SK-N-SH (cell line): ENCODE data around the gene YKT6. TPM values are rescaled to one million over a fixed set of nuclear protein-coding genes. Genes with fewer than 3 reads are reported as not detected.

Experiments used
- CTCF ChIA-PET: fragments of 300-600, 350-600 bp; formaldehyde crosslinking; extraction: SDS; loops from one replicate; lab custom pipeline; 2021; lab: Yijun Ruan, JAX
- POLR2A ChIA-PET: fragments of 350-600 bp; sonication (Branson Sonifier 250); formaldehyde crosslinking; extraction: SDS; loops from one replicate; lab custom pipeline; 2020; ENCODE audit warnings: antibody characterized with exemption, inconsistent platforms; lab: Yijun Ruan, JAX
- DNase-seq: peaks from one replicate; pipeline ENCODE4 v3.0.0; 2012
- H2AFZ ChIP-seq: fragments of 200-600 bp; sonication (generic); 2 replicates; pipeline ENCODE4 v1.8.1; 2016; ENCODE audit warnings: antibody characterized with exemption, mild to moderate bottlenecking, low read depth
- H3F3A ChIP-seq: fragments of 200-600 bp; sonication (generic); replicated peaks from 2 replicates; pipeline ENCODE3; 2016; ENCODE audit warnings: antibody characterized with exemption, mild to moderate bottlenecking; ENCODE audit not compliant: insufficient read depth
- H3K27ac ChIP-seq, 2 experiments: fragments of 200-500 bp in 1 of 2; fragments of 200-600 bp in 1 of 2; sonication (Bioruptor generic) in 1 of 2; sonication (generic), shearing (Covaris generic) in 1 of 2; 2 replicates each; pipeline versions ENCODE4 v1.5.1 to v1.6.1; 2014 to 2016; ENCODE audit warnings: low read depth in 2 of 2, inconsistent platforms in 1 of 2, low read length in 1 of 2, mild to moderate bottlenecking in 1 of 2, mixed read lengths in 1 of 2
- H3K27me3 ChIP-seq: fragments of 200-600 bp; sonication (generic), shearing (Covaris generic); 2 replicates; pipeline ENCODE4 v1.6.1; 2016; ENCODE audit warnings: mixed run types; ENCODE audit not compliant: insufficient read depth
- H3K36me3 ChIP-seq, 2 experiments: fragments of 200-500 bp in 1 of 2; fragments of 200-600 bp in 1 of 2; sonication (Bioruptor generic) in 1 of 2; sonication (generic) in 1 of 2; replicated peaks in 1 of 2; 2 replicates each; pipeline versions ENCODE3 to v1.5.1; 2014 to 2016; ENCODE audit warnings: low read length in 1 of 2, mild to moderate bottlenecking in 1 of 2; ENCODE audit not compliant: insufficient read depth in 2 of 2, control insufficient read depth in 1 of 2
- H3K4me1 ChIP-seq, 2 experiments: fragments of 200-500 bp in 1 of 2; fragments of 200-600 bp in 1 of 2; sonication (Bioruptor generic) in 1 of 2; sonication (generic), shearing (Covaris generic) in 1 of 2; 2 replicates each; pipeline versions ENCODE4 v1.5.1 to v1.6.1; 2014 to 2016; ENCODE audit warnings: low read depth in 1 of 2, low read length in 1 of 2, mixed run types in 1 of 2; ENCODE audit not compliant: insufficient read depth in 2 of 2, control insufficient read depth in 1 of 2
- H3K4me2 ChIP-seq: fragments of 200-600 bp; sonication (generic), shearing (Covaris generic); 2 replicates; pipeline ENCODE4 v1.6.1; 2017; ENCODE audit warnings: mixed run types
- H3K4me3 ChIP-seq, 2 experiments: fragments of 200-500 bp in 1 of 2; fragments of 200-600 bp in 1 of 2; sonication (Bioruptor generic) in 1 of 2; sonication (generic), shearing (Covaris generic) in 1 of 2; 2 replicates each; pipeline versions ENCODE4 v1.5.1 to v1.8.1; 2014 to 2016; ENCODE audit warnings: low read depth in 2 of 2, inconsistent platforms in 1 of 2, low read length in 1 of 2, mild to moderate bottlenecking in 1 of 2, mixed read lengths in 1 of 2, moderate library complexity in 1 of 2
- H3K79me2 ChIP-seq: fragments of 200-600 bp; sonication (generic); 2 replicates; pipeline ENCODE4 v1.8.1; 2017; ENCODE audit warnings: mild to moderate bottlenecking; ENCODE audit not compliant: insufficient read depth
- H3K9ac ChIP-seq: fragments of 200-600 bp; sonication (generic); 2 replicates; pipeline ENCODE4 v1.6.1; 2017; ENCODE audit warnings: mixed run types
- H3K9me2 ChIP-seq: fragments of 200-600 bp; sonication (generic); 2 replicates; pipeline ENCODE4 v1.6.1; 2017; ENCODE audit warnings: mixed run types
- H3K9me3 ChIP-seq: fragments of 200-600 bp; sonication (generic); 2 replicates; pipeline ENCODE4 v1.6.1; 2017; ENCODE audit warnings: mixed run types, mild to moderate bottlenecking, moderate library complexity
- H4K20me1 ChIP-seq: fragments of 200-600 bp; sonication (generic); 2 replicates; pipeline ENCODE4 v1.6.1; 2017; ENCODE audit warnings: mild to moderate bottlenecking, mixed run types; ENCODE audit not compliant: insufficient read depth
- ELF1 ChIP-seq: IDR thresholded peaks from 2 replicates; pipeline ENCODE4 v1.4.0; 2012
- EP300 ChIP-seq, 2 experiments: IDR thresholded peaks; 2 replicates each; pipeline versions ENCODE4 v1.4.0 to v1.6.1; 2012; ENCODE audit warnings: borderline replicate concordance in 1 of 2, low read depth in 1 of 2, low read length in 1 of 2
- FOSL2 ChIP-seq: IDR thresholded peaks from 2 replicates; pipeline ENCODE4 v1.4.0; 2012; ENCODE audit warnings: low read depth, mild to moderate bottlenecking, moderate library complexity, borderline replicate concordance
- FOXJ3 ChIP-seq: sonication (generic); formaldehyde crosslinking; IDR thresholded peaks from 2 replicates; pipeline ENCODE4 v1.5.1; 2020; ENCODE audit warnings: mild to moderate bottlenecking, missing genetic modification reagents
- GATA2 ChIP-seq: sonication (generic); formaldehyde crosslinking; IDR thresholded peaks from 2 replicates; pipeline ENCODE4 v1.5.0; 2020; ENCODE audit warnings: mild to moderate bottlenecking, missing genetic modification reagents
- JUND ChIP-seq: IDR thresholded peaks from 2 replicates; pipeline ENCODE4 v1.4.0; 2012
- MXI1 ChIP-seq: IDR thresholded peaks from 2 replicates; pipeline ENCODE4 v1.6.1; 2012; ENCODE audit warnings: mild to moderate bottlenecking, low read depth, low read length, improper control_type of control experiment
- NFIC ChIP-seq: IDR thresholded peaks from 2 replicates; pipeline ENCODE4 v1.4.0; 2012; ENCODE audit warnings: borderline replicate concordance
- NRF1 ChIP-seq: IDR thresholded peaks from 2 replicates; pipeline ENCODE4 v1.6.1; 2012; ENCODE audit warnings: low read depth, mild to moderate bottlenecking, low read length
- POLR2AphosphoS5 ChIP-seq: IDR thresholded peaks from 2 replicates; pipeline ENCODE4 v1.6.1; 2012; ENCODE audit warnings: low read depth, low read length
- RCOR1 ChIP-seq: fragments of 150-350 bp; IDR thresholded peaks from 2 replicates; pipeline ENCODE4 v1.6.1; 2017; ENCODE audit warnings: antibody characterized with exemption, low read length
- RFX5 ChIP-seq: IDR thresholded peaks from 2 replicates; pipeline ENCODE4 v1.6.1; 2012; ENCODE audit warnings: mild to moderate bottlenecking, improper control_type of control experiment, low read length
- TCF12 ChIP-seq: IDR thresholded peaks from 2 replicates; pipeline ENCODE4 v1.4.0; 2012
- TEAD4 ChIP-seq: IDR thresholded peaks from 2 replicates; pipeline ENCODE4 v1.4.0; 2012; ENCODE audit warnings: mild to moderate bottlenecking, borderline replicate concordance; ENCODE audit not compliant: insufficient read depth
- YY1 ChIP-seq: IDR thresholded peaks from 2 replicates; pipeline ENCODE4 v1.4.0; 2012; ENCODE audit warnings: low read depth, mild to moderate bottlenecking
- WGBS: methylation state at CpG from one replicate; pipeline ENCODE4 v1.1.6; 2017; ENCODE audit warnings: low lambda C conversion rate; 5-methylcytosine and 5-hydroxymethylcytosine counted together
- polyA plus RNA-seq, 3 experiments: library from polyadenylated mRNA; depleted of rRNA; stranded (reverse); fragments of >200 nt; gene quantifications; 2 replicates each; pipeline ENCODE4 v1.2.3, GENCODE V29; 2012
- TF ChIP-seq, protein P1 (sequence below): IDR thresholded peaks from 2 replicates; pipeline ENCODE4; 2012
- TF ChIP-seq, protein P2 (sequence below): IDR thresholded peaks from 2 replicates; pipeline ENCODE4 v1.4.0; 2012; ENCODE audit warnings: low read depth
- TF ChIP-seq, protein P3 (sequence below): fragments of 150-350 bp; IDR thresholded peaks from 2 replicates; pipeline ENCODE4 v1.6.1; 2017; ENCODE audit warnings: antibody characterized with exemption, low read length, low read depth, borderline replicate concordance
- TF ChIP-seq, protein P4 (sequence below): IDR thresholded peaks from 2 replicates; pipeline ENCODE4 v1.4.0; 2012; ENCODE audit warnings: low read depth, borderline replicate concordance
- TF ChIP-seq, protein P5 (sequence below): fragments of 200-600 bp; sonication (generic); IDR thresholded peaks from 2 replicates; pipeline ENCODE4 v1.6.1; 2017; ENCODE audit warnings: antibody characterized with exemption, mild to moderate bottlenecking, moderate library complexity
- TF ChIP-seq, protein P6 (sequence below): IDR thresholded peaks from 2 replicates; pipeline ENCODE4 v1.4.0; 2012; ENCODE audit warnings: low read depth, borderline replicate concordance

Gene YKT6
- polyA plus RNA-seq, 1 of the 3 experiments (the other 2 are of a cell fraction): 170 TPM

DNA sequence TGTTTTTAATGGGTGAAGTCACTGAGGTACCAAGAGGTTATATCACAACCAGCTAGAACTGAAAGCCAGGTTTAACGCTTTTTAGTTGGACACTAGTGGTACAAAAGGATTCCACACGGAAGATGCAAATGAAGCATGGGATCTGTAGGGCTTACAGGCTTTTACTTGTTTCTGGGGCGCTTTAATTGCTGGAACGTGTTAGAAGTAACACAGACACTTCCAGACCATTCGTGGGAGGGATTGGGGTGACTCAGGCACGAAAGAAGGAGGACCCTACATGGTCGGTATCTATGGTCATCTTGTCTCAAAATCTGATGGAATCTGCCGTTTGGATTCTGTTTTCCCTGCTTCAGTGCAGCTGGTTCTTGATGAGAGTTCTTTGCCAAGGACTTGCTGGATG is 1.0 kb downstream of the YKT6 start (continued):
- TF ChIP-seq TEAD4 (no peak), ELF1 (no peak), EP300 (IDR thresholded peaks at IDR 0.05; ENCODE audit: borderline replicate concordance in 1 of 2, low read depth in 1 of 2, low read length in 1 of 2) (no peak), NRF1 (no peak)
- TF ChIP-seq, protein P1, sequence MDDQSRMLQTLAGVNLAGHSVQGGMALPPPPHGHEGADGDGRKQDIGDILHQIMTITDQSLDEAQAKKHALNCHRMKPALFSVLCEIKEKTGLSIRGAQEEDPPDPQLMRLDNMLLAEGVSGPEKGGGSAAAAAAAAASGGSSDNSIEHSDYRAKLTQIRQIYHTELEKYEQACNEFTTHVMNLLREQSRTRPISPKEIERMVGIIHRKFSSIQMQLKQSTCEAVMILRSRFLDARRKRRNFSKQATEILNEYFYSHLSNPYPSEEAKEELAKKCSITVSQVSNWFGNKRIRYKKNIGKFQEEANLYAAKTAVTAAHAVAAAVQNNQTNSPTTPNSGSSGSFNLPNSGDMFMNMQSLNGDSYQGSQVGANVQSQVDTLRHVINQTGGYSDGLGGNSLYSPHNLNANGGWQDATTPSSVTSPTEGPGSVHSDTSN: no peak

DNA sequence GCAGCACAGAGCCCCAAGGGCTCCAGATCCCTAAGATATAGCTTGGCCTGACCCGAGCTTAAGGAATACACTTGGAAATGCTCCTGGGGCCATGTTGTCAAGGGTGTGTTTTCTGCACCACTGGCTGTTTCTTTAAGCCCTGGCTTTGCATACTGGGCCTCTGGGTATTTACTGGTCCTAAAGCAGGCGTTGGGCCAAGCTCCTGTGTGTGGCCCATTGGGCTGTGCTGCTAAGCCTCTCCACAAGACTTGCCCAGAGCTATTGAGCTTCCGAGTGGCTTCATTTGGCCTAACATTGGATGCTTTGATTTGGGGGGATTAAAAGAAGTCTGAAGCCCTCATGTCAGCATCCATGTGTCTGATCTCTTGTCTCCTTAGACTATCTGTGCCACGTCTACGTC is 5.2 kb downstream of the YKT6 start:
- ChIA-PET CTCF (interaction anchor here (1.0 to 2.1 kb wide), 4 partner anchors 9 to 31 kb away, joined by 3 to 5 read pairs (median 4); no protein-coding TSS in a partner anchor), POLR2A (no interaction called here)

More for the DNA sequence above, 5.2 kb downstream of the YKT6 start:
- Histone ChIP-seq H3K9ac (no peak overlapping the region), H3K9me3 (no peaks in the 10 kb centered on the region), H3K27ac (no peak overlapping the region), H3K4me2 (no peak overlapping the region), H3K79me2 (peaks cover 64% of the 10 kb centered on the region), H4K20me1 (peaks cover 57% of the 10 kb centered on the region), H3K36me3 (peaks cover 75 to 78% of the 10 kb centered on the region in 2 experiments), H3K4me3 (no peak overlapping the region), H3K4me1 (peaks cover 5 to 16% of the 10 kb centered on the region in 2 experiments; a peak in 2 of 4 replicates), H3K9me2 (no peaks in the 10 kb centered on the region), H2AFZ (no peak overlapping the region), H3F3A (peaks cover under 1% of the 10 kb centered on the region), H3K27me3 (no peaks in the 10 kb centered on the region)
- no peak for DNase-seq
- TF ChIP-seq GATA2 (CRISPR knock-in tag): no peak
- TF ChIP-seq, protein P2, sequence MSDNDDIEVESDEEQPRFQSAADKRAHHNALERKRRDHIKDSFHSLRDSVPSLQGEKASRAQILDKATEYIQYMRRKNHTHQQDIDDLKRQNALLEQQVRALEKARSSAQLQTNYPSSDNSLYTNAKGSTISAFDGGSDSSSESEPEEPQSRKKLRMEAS: no peak
- no peak for TF ChIP-seq MXI1
- TF ChIP-seq, protein P3, sequence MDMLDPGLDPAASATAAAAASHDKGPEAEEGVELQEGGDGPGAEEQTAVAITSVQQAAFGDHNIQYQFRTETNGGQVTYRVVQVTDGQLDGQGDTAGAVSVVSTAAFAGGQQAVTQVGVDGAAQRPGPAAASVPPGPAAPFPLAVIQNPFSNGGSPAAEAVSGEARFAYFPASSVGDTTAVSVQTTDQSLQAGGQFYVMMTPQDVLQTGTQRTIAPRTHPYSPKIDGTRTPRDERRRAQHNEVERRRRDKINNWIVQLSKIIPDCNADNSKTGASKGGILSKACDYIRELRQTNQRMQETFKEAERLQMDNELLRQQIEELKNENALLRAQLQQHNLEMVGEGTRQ: no peak
- no peak for TF ChIP-seq FOXJ3
- TF ChIP-seq FOSL2: no peak
- no peak for TF ChIP-seq NFIC
- TF ChIP-seq TEAD4: no peak
- TF ChIP-seq, protein P4, sequence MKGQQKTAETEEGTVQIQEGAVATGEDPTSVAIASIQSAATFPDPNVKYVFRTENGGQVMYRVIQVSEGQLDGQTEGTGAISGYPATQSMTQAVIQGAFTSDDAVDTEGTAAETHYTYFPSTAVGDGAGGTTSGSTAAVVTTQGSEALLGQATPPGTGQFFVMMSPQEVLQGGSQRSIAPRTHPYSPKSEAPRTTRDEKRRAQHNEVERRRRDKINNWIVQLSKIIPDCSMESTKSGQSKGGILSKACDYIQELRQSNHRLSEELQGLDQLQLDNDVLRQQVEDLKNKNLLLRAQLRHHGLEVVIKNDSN: no peak
- no peak for TF ChIP-seq POLR2AphosphoS5
- TF ChIP-seq, protein P5, sequence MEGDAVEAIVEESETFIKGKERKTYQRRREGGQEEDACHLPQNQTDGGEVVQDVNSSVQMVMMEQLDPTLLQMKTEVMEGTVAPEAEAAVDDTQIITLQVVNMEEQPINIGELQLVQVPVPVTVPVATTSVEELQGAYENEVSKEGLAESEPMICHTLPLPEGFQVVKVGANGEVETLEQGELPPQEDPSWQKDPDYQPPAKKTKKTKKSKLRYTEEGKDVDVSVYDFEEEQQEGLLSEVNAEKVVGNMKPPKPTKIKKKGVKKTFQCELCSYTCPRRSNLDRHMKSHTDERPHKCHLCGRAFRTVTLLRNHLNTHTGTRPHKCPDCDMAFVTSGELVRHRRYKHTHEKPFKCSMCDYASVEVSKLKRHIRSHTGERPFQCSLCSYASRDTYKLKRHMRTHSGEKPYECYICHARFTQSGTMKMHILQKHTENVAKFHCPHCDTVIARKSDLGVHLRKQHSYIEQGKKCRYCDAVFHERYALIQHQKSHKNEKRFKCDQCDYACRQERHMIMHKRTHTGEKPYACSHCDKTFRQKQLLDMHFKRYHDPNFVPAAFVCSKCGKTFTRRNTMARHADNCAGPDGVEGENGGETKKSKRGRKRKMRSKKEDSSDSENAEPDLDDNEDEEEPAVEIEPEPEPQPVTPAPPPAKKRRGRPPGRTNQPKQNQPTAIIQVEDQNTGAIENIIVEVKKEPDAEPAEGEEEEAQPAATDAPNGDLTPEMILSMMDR: no peak
- no peak for TF ChIP-seq RFX5
- TF ChIP-seq RCOR1: no peak
- TF ChIP-seq, protein P6, sequence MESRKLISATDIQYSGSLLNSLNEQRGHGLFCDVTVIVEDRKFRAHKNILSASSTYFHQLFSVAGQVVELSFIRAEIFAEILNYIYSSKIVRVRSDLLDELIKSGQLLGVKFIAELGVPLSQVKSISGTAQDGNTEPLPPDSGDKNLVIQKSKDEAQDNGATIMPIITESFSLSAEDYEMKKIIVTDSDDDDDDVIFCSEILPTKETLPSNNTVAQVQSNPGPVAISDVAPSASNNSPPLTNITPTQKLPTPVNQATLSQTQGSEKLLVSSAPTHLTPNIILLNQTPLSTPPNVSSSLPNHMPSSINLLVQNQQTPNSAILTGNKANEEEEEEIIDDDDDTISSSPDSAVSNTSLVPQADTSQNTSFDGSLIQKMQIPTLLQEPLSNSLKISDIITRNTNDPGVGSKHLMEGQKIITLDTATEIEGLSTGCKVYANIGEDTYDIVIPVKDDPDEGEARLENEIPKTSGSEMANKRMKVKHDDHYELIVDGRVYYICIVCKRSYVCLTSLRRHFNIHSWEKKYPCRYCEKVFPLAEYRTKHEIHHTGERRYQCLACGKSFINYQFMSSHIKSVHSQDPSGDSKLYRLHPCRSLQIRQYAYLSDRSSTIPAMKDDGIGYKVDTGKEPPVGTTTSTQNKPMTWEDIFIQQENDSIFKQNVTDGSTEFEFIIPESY: no peak
- TF ChIP-seq TCF12: no peak
- no peak for TF ChIP-seq NRF1
- no peak for TF ChIP-seq JUND
- TF ChIP-seq YY1: no peak
- 97% methylated on average over 5 of the region's 5 CpGs for WGBS
